Retina (tissue), 1 donor: Measurements from ENCODE around the gene GALNT17.
"Not testable (repeated sequence)": the region's sequence is repeated elsewhere in the genome, so short reads cannot be mapped to it uniquely, and the experiment has no call there.

ENCODE experiments used
- DNase-seq: peaks from one replicate; pipeline ENCODE4 v3.0.0-alpha.2; 2016

GALNT17 gene

DNA sequence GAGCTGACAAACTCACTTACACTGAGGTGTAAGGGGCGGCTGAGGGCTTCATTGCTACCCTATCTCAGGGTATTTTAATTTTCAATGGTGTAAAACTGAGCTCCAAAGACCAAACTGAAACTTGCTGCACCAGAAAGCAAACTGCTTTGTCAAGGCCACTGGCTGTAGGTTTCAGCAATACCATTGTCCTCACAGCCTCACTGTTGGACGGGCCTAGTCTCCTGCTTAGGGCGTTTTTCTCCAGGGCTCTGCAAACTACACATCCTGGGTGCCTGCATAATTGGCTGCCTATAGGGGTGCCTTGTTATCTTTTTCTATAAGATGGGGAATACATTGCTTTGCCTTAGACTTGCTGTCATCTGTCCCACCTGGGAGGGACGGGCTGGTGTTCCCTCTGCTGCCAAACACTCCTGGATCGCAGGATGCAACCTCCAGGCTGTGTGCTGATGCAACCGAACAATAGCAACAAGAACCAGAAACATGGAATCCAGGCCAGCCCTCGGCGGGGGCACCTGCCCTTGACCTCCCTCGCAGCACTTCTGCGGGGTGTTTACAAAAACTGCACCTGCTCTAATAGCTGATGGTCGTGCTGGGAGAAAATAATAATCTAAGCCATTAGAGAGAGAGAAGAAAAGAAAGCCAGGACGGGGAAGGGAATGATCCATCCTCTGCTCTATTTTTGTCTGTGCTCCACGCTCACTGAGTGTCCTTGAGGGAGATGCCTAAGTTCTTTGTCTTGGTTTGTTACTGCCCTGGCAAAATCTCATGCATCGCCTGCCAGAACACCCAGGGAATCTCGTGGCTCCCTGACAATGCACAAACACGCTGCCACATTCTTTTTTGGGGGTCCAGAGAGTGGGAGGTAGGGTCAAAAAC, 104.5 kb downstream of the GALNT17 start:
- peak; percentile 74 for DNase-seq

DNA sequence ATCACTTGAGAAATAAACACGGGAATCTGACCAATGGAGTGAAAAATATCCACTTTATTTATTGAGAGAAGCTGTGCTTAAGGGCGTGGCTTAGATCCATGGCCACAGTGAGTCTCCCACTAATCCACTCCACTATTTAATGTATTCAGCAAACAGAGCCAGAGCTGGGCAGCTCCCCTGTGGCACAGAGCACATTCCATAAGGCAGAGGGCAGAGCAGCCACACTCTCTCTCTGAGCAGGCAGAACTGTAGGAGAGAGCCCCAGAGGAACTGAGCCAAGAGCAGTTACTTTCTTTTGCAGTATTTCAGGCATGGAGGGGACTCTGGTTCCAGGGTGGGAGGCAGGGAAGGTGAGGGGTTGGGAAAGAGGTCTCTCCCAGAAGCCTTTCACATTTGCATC, 106.0 kb downstream of the GALNT17 start:
- peak; percentile 55 for DNase-seq

DNA sequence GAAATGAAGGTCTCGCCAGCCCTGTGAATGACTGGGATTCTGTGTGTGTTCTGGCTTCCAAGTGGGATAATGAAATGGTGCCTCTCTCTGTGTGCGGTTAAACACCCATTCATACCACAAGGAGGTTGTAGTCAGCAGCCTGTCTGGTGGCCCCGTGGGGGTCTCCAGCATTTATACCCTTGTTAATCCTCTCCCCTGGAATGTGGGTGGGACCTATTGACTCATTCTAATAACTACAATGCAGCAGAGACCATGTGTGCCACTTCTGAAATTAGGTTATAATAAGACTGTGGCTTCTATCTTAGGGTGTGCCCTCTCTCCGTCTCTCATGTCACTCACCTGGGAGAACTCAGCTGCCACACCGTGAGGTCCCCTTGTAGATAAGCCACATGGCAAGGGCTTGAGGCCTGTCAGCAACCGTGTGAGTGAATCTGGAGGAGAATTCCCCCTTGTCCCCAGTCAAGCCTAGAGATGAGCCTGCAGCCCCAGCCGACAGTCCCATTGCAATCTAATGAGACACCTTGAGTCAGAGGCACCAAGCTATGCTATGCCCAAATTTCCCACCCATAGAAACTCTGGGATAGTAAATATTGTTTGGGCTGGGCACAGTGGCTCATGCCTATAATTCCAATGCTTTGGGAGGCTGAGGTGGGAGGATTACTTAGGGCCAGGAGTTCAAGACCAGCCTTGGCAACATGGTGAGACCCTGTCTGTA, 106.8 kb downstream of the GALNT17 start:
- DNase-seq = no peak

DNA sequence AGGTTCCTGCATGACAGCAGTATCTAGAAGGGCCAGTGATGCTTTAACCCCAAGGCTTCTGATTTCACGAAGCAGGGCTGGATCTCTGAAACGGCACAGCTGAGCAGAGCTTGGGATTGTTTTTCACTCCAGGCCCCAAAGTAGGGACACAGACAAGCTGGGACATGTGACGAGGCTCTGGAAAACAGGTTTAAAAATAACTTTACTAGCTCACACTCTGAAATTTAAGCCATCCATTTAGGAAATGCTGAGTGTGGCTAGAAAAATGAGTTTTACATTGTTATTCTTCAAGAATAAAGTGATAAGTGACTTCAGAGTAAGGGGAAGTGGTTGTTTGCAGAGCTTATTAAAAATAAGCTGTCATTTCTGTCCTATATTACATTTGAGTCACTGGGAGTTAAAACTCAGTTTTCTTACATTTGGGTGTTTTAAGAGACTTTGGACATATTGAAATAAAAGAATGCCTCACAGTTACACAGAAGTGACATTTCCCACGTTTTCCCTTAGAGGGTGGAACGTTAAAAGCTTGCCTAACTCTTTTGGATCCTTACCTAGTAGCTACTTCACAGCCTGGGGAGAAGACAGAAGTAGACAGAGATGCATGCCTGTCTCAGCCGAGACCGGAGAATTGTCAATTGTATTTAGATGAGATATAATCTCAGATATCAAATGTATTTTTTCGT, 107.8 kb downstream of the GALNT17 start:
- DNase-seq = no peak

DNA sequence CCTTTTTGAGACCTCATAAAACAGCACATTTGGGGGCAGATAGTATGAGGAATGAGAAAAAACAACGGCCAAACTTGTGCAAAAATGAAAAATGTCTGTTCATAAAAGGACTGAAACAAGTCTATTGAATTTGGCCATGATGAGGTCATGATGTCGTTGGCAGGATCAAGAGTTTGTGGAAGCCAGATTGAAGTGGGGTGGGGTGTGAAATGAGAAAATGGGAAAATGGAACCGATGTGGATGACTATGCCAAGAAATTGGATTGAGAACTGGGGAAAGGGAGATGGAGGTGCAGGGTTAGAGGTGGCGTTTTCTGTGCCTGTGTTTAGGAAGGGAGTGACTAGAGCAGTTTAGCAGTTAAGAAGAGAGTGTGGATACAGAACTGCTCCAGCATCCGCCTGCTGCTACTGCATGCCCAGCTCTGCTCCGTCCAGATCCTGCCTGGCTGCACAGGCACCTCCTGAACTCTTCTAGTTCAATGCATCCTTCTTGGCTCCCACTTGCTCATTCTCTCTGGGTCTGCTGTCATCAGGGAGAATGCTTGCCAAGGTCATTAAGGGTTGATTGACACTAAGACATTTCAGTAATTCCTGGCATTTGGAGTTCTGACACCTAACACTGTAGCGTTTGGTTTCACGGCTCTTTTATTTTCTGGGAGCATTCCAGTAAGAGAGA, 111.9 kb downstream of the GALNT17 start:
- no peak for DNase-seq

DNA sequence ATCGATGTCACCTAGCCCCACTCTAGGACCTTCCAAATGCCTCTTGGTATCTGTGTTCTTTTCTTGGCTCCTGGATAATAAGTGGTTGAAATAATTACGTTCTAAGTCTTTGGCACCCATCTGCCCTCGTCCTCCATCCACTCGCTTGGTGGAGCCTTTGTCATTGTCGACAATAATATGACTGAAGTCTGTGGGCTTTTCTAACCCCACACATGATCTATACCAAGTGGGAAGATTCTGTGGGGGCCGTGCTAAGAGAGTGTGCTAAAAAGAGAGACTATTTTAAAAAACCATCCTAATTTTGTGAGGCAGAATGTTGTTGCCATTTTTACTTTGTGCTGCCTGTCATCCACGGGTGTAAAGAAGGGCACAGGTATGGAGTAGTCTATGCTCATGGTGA, 113.1 kb downstream of the GALNT17 start:
- no peak for DNase-seq

DNA sequence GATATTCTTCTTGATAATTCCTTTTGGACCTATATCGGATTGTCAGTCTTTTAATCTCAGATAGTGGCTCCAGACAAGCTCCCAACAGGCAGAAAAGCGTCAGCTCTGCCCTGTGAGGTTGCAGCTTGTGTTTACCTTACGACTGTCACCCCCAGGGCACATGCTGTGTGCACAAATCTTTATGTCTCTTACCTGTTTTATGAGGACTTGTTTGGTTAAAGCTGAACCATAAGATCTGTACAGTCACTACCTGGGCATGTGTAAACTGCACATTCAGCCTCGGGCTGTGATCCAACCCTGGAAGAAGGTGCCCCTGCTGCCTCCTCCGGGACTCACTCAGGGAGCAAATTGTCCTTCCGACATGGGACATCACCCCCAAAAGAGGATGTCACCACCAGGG, 119.8 kb downstream of the GALNT17 start:
- no peak for DNase-seq

DNA sequence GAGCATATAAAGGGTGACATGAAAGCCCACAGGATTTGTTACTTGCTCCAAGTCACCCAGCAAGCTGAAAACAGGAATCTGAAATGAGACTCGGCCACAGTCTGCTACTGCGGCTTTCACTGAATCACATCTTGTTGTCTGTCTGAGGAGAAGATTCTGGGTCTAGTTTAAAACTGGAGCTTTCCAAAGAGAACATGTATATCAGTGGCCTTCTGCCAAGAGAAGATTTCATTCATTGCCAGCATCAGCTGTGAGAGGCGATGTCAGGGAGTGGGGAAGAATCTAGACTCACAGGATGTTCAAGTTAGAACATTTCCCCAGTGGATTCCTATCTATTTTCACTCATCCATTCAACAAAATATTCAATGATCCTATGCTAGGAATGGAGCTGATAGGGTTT, 122.8 kb downstream of the GALNT17 start:
- no peak for DNase-seq

DNA sequence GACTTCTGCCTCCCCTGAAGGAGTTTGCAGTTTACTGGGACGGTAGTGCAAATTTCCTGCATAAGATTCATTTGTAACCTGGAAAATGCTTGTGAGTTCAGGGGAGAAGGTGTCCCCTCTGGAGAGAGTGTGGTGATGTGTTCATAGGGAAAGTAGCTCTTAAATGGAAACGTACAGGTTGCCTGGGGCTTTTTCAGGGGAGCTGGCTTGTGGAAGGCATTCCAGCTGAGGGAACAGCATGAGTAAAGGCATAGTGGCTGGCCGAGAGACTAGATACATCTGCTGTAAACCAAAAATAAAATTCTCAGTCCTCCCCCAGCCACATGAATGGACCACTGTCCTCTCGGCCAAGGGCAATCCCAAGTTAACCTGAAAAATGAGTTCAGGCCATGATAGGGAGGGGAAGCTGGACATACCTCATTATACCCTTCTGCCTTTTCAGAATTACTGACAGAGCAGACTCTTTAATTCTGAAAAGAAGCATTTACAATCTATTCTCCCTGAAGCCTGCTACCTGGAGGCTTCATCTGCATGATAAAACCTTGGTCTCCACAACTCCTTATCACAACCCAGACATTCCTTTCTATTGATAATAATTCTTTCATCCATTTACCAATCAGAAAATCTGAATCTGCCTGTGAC, 123.7 kb downstream of the GALNT17 start:
- DNase-seq = no peak

DNA sequence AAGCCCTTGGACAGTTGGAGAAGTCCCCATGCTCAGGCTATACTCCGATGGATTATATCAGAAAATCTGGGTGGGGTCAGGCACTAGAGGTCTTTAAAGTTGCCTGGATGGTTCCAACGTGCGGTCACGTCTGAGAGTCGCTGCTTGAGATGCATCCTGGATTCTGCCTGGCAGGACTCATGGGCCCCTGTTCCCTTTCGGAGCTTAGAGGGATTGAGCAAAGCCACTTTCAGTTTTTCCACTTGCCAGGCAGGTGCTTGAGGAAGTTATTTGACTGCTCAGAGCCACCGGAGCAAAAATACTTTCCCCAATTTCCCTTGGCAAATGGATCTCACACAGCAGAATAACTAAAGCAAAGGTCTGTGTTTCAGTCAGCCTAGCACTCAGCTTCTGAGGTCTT, 129.1 kb downstream of the GALNT17 start:
- no peak for DNase-seq

DNA sequence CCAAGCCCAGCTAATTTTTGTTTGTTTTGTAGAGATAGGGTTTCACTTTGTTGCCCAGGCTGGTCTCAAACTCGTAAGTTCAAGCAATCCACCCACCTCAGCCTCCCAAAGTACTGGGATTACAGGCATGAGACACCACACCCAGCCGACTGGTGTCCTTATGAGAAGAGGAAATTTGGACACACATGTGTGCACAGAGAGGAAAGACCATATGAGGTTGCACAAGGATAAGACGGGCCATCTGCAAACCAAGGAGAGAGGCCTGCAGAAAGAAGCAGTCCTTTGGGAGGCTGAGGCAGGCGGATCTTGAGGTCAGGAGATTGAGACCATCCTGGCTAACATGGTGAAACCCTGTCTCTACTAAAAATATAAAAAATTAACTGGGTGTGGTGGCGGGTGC, 130.9 kb downstream of the GALNT17 start:
- not testable (repeated sequence) for DNase-seq

DNA sequence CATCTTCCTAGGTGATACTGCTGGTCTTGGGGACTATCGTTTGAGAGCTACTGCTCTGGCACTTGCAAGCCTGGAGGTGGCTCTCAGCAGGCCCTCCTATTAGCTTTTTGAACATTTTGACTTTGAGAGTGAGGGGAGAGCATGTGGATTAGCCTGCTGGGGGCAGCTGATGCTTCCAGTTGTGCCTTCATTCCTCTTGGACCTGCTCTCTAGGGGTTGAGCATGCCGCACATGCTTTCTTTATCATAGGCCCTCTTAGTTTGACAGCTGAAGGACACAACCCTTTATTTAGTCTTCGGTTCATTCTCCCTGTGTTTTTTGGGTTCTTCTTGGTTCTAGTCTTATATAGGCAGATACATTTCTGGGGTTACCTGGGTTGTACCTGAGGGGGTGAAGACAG, 132.1 kb downstream of the GALNT17 start:
- DNase-seq = no peak

DNA sequence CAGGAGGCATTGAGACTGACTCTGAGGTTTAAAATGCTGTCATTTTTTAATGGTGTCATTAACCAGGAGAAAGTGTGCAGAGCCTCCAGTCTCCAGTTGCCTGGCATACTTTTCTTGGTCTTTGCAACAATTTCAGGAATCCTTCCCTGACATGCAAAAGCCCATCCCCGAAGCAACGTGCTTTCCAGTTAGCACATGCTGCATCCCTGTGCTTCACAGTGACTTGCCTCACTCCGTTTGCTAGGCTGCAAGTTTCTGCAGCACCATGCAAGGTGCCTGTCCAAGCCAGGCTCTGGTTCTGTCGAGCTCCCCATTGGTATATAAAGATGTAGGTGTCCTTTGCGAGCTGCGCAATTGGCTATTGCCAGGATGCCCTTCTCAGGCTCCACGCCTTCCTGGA, 135.0 kb downstream of the GALNT17 start:
- no peak for DNase-seq

DNA sequence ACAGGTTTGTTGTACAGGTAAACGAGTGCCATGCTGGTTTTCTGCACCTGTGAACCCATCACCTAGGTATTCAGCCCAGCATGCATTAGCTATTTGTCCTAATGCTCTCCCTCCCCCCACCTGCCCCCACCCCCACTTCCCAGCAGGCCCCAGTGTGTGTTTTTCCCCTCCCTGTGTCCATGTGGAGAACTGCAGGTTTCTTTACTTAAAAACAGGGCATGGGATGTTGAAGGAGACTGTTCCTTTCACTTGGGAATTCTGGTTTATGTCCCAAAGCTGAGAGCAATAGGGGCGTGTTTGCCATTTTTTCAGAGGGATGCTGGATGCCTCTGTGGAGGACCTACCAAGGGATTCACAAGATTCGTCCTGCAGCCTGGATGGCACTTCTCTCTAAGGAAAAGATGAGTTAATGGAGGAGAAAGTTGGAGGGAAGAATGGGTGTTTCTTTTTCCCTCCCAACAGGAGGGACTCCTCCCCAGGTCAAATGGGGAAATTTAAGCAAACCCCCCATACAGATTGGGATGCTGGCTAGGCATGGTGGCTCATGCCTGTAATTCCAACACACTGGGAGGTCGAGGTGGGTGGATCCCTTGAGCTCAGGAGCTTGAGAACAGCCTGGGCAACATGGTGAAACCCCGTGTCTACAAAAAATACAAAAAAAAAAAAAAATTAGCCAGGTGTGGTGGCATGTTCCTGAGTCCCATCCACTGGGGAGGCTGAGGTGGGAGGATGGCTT, 136.0 kb downstream of the GALNT17 start:
- no peak for DNase-seq

DNA sequence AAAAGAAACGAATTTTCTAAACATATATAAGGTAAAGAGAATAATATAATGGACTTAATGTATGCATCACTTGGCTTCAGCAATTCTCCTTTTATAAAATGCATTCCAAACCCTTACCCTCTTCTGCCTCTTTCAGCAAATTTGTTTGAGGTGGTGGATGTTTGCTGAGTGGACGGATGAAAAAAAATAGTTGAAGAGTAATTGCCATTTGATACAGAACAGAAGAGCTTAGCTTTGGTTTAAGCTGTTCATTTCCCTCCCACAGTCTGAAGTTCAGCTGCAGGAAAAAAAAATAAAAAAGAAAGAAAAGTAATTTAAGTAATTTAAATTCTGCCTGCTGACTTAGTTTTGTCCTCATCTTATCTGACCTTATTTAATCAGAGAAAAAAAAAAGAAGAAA, 138.6 kb downstream of the GALNT17 start:
- no peak for DNase-seq

DNA sequence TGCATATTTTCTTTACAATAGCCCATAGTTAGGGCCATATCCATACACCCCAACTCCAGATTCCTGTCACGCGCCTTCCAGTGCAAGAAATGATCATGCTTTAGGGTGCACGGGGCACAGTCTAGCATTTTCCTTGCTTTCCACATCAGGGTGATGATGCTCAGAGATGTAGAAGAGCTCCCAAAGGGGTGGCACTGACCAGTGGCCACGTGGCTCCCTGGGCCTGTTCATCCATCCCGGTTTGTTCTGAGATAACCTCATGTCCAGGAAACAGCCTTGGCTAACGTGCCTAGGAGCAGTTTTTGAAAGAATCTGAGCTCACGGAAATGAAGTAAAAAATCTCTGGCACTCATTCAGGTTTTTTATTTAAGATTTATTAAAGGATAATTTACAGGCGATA, 139.3 kb downstream of the GALNT17 start:
- DNase-seq = no peak

DNA sequence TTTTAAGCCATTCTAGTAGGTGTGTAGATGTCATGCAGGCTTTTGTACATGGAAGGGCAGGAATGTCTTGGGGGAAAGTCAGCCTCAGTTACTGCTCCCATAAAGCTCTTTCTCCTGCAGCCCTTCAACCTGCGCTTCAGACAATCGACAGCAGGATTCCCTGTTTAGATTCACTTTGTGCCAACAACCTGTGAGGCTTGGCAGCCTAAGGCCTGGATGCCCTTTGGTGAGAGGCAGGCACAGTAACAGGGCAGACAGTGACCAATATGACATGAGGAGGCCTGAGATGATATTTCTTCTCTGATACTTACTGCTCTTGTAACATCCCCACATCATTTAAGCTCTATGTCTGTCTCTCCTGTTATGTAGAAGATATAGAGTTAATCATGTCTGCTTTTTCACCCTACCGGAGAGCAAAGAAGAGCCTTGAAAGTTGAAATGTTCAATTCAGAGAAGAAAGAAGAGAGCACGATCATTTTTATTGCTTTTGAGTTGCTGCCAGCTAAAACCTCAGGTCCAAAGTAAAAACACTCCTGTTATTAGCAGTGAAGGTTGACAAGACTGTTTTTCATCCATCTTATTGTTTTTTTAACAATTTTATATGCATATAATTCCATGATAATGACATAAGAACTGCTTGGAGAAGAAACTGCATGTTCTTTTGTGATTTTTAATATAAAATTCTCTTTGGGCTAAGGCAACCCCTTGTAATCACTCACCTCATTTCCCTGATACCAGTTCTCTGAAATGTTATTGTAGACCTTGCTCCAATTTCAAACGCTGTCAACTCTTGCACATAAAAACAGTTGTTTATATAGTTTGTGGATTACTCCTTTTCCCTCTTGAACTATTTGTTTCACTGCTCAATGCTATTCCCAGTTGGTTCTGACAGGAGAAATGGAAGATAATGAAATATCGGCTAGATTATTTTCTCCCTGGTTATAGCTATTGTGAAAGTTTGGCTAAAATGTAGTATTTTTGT, 140.9 kb downstream of the GALNT17 start:
- DNase-seq = no peak

DNA sequence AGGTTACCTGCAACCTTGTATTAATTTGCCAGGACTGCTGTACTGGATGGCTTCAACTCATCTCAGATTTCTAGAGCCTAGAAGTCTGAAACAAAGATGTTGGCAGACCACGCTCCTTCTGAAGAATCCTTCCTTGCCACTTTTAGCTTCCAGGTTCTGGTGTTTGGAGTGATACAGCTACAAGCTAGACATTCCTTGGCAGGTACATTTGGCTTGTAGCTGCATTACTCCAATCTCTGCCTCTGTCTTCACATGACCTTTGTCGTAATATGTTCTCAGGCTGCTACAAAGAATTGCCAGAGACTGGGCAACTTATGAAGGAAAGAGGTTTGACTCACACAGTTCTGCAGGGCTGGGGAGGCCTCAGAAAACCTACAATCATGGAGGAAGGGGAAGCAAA, 146.3 kb downstream of the GALNT17 start:
- no peak for DNase-seq

DNA sequence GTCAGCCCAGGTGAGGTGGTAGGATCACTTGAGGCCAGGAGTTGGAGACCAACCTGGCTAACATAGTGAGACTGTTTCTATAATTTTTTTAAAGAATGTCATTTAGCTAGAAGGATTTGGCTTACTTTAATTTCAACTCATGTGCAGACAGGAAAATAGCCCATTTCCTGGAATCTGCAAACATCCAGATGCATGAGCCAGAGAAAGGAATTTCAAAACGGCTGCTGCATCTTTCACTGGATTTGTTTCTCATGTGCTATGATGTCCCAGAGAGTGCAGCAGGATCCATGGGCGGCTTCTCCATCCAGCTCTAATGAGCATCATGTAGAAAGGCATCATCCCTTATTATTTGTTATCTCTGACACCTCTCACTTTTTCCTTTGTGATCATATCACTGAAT, 149.3 kb downstream of the GALNT17 start:
- DNase-seq = no peak

DNA sequence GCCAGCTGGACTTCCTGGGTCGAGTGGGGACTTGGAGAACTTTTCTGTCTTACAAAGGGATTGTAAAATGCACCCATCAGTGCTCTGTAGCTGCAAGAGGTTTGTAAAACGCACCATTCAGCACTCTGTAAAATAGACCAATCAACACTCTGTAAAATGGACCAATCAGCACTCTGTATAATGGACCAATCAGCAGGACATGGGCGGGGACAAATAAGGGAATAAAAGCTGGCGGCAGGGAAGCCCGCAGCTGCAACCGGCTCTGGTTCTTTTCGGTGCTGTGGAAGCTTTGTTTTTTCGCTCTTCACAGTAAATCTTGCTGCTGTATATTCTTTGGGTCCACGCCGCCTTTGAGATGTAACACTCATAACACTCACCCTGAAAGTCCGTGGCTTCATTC, 151.9 kb downstream of the GALNT17 start:
- no peak for DNase-seq
